ENCODE data around the gene NFAT5.

- TF ChIP-seq, protein P1, sequence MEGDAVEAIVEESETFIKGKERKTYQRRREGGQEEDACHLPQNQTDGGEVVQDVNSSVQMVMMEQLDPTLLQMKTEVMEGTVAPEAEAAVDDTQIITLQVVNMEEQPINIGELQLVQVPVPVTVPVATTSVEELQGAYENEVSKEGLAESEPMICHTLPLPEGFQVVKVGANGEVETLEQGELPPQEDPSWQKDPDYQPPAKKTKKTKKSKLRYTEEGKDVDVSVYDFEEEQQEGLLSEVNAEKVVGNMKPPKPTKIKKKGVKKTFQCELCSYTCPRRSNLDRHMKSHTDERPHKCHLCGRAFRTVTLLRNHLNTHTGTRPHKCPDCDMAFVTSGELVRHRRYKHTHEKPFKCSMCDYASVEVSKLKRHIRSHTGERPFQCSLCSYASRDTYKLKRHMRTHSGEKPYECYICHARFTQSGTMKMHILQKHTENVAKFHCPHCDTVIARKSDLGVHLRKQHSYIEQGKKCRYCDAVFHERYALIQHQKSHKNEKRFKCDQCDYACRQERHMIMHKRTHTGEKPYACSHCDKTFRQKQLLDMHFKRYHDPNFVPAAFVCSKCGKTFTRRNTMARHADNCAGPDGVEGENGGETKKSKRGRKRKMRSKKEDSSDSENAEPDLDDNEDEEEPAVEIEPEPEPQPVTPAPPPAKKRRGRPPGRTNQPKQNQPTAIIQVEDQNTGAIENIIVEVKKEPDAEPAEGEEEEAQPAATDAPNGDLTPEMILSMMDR (conservative IDR thresholded peaks at IDR 0.05; ENCODE audit: low read depth, low read length) = no peak
- no peak for TF ChIP-seq EZH2 (IDR thresholded peaks at IDR 0.05; ENCODE audit: borderline replicate concordance, low read depth, low read length, poor library complexity, severe bottlenecking)
Measured at GRCh38 chr16:69691980-69692911, 126.5 kb downstream of the NFAT5 start.

All from A673 (cell line).